IPS-NIHi7 (cell line): ENCODE results near the gene AKR1E2.

ENCODE experiments used
- DNase-seq: peaks from one replicate; pipeline ENCODE4 v3.0.0; 2012; ENCODE audit warnings: mixed read lengths; ENCODE audit errors: extremely low spot score

AKR1E2 gene

DNA sequence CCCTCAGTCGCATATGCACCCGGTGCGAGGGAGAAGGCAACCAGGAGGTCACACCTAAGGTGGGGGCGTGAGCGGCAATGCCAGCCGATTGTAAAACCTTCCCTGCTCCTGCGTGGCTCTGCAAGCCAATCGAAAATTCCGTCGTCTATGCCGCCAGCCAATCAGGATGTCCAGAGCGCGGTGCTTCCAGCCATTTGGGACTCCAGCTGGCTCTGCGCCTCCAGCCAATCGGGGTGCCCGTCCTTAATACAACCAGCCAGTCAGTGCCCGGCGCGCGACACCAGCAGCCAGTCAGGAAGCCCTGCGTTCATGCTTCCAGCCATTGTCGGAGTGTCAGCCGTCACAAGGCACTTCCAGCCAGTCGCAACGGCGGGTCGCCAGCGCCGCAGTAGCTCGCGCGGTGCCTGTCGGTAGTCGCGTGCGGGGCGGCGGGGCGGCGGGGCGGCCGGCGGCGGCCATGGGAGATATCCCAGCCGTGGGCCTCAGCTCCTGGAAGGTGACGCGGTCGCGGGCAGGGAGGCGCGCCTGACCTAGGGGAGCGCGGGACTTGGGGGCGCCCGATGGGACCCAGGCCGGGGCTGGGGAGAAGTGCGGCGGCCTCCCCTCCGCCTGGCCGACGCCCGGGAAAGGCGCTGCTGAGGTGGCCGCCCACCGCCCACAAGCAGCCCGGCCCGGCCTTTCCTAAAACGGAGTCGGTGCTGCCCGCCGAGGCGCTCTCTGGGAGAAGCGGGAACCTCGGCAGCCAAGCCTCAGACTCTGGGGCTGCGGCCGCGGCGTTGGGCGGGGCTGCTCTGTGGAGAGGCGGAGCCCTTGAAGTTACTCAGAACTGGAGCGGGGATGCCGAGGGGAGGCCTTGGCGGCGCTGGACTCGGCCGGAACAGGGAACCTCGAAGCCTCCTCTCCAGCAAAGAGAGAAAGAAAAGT is at the start of gene AKR1E2:
TSS of gene AKR1E2 (plus strand) at position 340 of the 924 bp plus-strand sequence. CDS start at position 458, 118 bp downstream.
- peak; percentile 88 for DNase-seq

DNA sequence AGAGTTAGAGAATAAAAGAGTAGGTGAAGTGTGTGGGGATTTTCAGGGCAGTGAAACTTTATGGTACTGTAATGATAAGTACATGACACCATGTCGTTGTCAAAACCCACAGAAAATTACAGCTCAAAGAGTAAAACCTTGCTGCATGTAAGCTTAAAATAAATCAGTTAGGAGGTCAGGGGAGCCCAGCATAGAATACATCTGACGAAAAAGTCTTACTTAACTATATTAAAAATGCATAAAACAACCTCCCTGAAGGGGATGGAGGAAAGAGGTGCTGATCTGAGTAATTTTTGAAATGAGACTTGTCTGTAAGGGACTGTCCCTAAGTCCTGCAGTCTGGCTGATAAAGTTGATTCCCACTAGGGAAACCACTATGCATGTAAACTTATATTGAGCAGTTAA is 49.8 kb upstream of the AKR1E2 start:
- no peak for DNase-seq

DNA sequence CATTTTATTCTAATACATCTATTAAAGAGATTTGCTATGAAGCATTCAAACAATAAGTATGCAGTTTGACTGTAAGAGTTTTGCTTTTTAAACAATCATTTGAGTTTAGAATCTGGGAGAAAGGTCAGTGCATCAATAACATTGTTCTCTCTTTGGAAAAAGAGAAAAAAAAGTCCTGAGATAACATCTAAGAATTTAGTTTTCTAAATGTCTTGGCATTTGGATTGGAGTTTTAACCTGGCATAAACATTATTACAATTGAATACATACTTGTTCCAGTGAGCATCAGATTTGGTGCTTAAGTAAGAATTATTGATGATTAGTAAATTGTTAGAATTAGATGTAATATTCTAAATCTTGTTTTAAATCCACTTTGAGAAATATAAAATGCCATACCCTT is 47.2 kb upstream of the AKR1E2 start:
- no peak for DNase-seq

DNA sequence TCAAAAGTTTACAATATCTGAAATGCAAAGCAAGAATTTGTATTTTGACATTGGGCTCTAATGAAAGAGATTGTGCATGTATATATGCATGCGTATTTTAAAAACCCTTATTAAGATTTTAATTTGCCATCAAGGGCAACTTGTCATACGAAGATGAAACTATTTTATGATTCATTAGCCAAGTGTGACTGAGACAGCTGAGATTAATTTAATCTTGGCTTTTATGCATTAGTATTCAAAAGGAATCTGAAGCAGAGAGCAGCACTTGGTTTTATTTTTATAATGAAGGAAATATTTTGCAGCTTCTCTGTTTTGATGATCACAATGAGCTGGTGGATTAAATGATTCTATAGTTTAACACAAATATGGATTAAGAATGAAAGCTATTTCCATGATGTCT is 45.9 kb upstream of the AKR1E2 start:
- DNase-seq: no peak

DNA sequence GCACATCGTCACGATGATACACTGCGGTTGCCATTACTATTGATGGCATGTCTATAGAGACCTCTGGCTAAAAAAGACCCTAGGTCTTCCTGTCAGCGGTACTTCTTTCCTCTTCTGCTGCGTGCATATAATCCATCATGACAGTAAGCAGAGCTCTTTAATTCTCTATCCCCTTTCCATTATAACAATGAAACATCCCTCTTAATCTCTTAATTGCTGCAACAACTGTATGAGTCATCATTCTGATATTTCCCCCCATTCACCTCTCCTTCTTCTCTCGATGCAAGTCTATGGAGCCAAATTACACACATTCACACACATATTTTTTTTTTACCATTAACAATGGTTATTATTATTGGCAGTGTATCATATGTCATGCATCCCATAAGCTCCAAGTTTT is 45.2 kb upstream of the AKR1E2 start:
- DNase-seq: no peak

DNA sequence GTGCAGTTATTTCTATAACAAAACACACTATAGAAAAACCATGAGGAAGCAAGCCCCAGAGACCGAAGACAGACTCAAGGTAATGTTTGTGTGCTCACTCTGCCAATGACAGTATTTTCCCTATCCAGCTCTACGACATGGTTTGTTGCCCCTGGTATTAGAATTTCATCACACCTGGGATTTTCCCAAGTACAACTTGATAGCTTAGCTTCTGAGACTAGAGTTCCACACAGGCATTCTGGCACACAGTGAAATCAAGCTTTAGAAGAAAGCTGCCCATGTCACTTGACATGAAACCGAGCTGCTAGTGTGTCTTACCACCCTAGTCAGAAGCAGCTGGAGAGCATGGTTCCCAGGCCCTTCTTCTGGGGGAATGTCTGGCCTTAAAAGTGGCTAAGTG is 44.1 kb upstream of the AKR1E2 start:
- DNase-seq: no peak

DNA sequence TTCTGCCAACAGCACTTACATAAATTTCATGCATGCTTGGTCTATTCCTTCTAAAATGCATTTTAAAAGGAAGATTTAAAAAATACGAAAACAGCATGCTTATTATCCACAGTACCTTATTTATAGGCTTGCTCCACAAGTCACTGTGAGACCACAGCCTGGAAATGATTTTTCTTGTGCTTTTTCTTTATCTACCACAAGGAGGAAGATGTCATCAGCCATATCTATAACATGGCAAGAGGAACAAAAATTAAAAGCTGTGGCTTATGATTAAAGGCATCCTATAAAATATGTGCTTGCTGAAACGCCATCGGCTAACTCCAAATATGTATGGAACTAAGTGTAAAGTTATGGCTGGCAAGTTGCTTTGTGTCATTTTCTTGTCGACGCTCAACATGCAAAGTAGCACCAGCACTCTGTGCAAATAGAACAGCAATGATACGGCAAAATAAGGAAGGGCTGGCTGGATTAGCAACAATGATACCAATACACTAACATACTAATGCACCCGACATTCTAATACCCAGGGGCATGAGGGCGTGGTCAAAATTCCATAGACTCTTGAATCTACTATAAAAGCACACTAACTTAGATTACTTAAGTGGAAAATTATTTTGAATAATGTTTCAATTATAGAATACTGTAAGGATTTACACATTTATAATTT is 41.2 kb upstream of the AKR1E2 start:
- DNase-seq: no peak

DNA sequence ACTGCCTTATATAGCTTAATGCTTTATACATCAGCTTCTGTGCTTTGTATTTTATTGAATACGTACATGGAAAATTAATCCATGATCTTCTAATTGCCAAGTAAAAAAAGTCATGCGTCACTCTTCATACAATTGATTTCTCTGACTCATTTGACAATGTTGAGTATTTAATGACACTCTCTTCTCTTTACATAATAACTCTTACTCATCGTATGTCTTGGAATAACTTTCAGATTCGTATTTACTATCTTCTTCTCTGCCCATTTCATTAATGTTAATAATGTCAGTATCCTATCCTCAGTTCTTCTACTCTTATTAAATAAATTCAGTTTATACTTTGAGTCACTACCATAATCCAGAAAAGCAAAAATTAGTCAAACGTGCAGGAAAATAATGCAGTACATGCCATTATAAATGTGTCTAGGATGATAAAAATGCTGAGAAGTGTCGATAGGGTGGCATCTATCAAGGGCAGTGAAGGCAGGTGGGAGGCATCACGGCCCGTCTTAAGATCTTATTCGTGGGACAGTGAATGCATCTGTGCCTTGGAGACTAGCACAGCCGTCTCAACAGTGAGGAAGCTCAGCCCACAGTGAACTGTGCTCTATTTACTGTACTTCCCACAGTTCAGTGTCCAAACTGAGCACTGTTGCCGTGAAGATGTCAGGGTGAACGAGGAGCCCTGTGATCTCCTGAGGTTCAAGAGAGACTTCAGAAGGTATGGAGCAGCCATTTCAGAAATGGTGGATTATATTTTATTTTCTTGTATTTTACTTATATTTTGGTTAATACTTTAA is 39.8 kb upstream of the AKR1E2 start:
- no peak for DNase-seq

DNA sequence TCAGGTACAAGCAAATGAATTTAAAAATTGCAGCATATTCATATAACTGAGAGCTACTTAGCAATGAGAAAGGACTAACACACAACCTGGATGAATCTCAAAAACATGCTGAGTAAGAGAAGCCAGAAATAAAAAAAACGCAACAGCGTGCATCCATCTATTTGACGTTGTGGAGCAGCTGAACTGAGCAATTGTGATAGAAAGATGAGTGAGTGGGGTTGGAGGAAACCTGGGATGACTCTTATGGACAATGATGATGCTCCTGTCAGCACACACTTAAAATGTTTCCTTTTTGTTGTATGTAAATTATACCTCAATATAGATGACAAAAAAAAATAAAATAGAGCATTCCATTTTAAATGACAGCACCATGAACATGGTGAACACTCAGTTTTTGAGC is 36.0 kb upstream of the AKR1E2 start:
- no peak for DNase-seq

DNA sequence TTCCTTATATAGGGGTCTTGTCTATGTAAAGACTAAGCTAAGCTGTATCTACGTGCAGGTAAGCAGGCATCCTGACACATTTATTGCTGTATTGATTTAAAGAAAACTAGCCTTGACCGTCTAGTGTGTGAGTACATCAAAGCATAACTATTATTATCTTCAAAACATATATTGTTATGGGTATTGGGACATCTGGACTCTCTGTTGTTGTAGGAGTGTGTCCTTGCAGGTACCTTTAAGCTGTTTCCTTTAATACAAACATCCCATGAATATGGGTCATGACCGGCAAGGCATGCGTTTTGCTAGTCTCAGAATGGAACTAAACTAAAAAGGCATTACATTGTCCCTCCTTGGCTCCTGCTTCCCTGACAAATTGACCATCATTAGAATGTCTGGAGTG is 35.1 kb upstream of the AKR1E2 start:
- DNase-seq: no peak

DNA sequence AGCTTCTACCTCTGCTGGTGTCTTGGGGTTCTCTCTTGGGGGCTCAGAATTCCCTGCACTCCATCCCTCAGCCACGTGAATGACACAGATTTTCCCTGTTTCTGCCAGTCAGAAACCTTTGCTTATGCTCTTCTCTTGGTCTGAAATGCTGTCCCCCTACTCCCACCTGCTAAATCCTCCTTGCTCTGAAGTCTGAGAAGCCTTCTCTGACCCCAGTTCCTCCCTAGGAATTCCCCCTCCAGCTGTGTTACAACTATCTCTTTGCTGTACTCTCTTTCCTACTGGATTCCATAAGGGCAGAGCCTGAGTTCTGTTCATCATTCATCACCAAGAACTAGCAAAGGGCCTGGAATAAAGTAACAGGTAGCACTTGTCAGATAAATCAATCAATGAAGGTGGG is 33.6 kb upstream of the AKR1E2 start:
- DNase-seq: no peak

DNA sequence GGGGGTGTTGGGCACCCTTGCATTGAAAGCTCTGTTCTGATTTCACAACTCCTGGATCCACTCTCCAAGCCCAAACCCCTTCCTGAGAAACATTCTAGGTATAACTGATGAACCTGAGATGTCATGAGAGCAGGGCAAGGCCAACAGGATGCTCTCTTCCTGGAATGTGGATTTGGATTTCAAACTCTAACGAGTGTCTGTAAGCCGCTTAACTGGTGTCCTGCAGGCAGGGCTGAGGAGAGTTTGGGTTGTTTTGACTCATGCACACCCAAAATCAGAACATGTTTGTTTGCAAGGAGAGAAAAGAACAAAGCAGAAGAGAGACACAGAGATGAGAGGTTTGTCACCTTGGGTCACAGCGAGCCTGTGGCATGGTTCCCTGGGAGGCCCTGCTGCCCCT is 24.6 kb upstream of the AKR1E2 start:
- no peak for DNase-seq

DNA sequence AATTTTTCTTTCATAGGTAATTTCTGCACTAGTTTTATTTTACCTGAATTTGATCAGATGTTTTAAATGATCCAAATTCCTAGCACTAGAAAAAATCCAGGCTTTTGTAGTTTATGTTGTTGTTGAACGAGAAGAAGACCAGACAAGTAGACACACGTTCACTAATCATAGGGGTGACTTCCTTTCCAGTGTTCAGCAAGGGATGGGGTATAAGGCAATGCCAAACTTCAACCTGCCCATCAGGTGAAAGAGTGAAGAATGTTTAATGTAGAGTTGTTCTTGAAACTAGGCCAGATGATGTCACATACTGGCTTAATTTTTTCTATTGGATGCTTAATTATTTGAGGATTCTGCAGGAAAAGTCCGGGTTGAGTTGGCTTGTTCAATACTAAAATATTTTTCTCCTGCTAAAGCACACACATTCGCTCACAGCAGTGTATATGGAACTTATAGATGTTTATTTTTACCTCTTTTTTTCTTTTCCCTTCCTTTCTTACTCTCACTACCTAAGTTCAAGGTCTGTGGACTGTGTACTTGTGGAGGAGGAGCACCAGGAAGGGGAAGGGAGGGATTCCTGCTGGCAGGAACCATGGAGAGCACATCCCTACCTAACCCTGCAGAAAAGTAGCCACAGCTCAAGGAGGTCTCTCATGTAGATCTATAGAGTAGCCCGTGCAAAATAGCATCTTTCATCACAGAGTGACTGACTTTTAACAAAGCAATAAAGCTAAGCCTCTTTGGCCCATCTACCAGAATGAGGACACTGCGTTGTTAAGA is 23.1 kb upstream of the AKR1E2 start:
- no peak for DNase-seq

DNA sequence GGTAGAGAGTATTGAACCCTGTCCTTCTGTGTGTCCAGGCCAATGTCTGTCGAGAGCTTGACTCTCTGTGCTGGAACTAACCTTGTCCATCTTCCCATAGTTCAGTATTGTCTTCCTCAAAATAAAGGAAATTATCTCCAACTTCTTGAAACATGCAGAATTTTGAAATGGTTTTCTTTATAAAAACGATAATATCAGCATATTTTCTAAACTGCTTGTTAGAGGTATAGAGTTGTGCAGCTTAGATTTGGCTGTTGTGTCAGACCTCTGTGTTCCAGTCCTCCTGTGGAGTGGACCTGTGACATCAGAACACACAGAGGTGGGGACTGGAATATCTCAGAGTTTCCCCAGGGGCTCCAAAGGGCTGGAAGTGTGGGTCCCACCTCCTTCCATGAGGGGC is 22.2 kb upstream of the AKR1E2 start:
- no peak for DNase-seq

DNA sequence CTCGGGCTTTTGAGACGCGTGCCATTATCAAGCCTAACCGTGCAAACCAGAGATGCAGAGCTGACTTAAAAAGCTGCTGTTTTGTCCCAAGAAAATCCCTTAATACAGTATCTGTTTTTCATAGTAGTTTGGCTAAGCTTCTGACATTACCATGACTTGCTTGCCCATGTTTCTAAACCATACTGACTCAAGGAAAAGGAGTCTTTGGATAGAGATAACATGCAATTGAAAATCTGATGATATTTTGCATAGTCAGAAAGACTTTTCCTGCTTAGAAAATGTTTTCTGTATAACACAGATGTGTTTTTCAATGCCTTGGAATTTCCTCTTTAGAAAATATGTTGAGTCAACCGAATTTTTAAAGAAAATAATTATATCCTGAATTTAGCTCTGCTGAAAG is 21.5 kb upstream of the AKR1E2 start:
- DNase-seq: no peak

DNA sequence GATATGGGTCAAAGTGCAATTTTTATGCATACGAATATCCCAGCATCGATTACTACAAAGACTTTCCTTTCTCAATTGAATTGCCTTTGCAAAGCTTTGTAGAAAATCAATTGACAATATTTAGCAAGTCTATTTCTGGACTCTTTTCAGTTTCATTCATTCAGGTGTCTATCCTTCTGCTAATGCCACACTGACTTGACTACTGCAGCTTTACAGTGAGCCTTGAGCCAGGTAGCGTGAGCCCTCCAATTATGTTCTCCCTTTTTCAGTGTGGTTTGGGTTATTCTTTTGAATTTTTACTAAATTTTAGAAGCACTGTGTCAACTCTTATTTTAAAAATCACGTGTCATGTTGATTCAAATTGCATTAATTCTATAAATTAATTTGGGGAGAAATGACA is 19.5 kb upstream of the AKR1E2 start:
- DNase-seq: no peak

DNA sequence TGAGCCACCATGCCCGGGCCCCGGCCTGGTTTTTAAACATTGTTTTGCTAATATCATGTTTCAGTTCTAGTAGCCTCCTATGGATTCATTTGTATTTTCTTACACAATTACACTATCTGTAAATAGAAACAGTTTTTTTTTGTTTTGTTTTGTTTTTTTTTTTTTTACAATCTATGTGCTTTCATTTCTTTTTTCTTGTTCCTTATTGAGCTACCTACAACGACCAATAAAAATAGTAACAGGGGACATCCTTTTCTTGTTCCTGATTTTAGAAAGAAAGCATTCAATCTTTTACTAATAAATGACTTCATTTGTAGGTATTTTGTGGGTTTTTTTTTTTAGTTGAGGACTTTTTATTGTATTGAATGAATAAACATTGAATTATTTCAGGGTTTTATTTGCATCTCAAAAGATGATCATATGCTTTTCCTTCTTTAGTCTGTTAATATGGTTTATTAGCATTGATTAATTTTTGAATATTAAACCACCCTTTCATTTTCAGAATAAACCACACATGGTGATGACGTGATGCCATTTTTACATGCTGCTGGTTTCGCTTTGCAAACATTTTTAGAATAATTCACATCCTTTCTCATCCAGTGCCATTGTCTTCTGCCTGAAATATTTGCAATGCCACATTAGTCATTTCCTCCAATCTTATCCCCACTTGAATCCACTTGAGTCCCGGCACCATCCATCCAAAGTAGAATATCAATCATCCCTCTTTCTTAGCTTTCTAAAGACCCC is 18.1 kb upstream of the AKR1E2 start:
- DNase-seq: no peak

DNA sequence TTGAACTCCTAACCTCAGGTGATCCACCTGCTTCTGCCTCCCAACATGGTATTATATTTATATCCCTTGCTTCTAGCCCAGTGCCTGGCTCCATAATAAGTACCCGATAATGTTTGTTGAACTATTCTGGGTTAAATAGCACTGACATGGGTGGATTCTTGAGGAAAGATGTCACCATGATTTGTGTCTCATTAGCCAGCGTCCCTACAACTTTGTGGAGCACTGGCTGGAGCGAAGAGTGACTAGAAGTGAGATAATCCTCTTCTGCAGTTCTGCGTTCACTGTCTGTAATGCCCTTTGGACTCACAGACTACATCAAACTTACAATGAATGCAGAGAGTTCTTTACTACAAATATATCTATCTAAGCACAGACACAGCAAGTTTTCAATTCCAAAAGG is 16.9 kb upstream of the AKR1E2 start:
- DNase-seq: no peak

DNA sequence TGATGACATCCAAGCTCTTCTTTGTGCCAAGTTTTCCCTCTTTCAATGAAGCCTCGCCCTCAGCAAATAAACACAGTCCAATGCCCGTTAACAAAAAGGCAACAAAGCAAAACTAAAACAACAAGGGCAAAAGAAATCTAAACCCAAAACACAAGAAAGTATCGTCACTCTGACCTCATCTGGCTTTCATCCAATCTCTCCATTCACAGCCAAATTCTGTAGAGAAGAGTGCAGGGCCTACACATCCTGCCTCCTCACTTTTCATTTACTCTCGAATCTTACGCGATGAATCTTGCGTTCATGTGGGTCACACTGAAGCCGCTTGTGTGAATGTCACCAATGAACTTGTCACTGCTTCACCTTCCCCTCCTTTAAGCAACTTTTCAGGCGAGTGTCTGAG is 15.9 kb upstream of the AKR1E2 start:
- no peak for DNase-seq

DNA sequence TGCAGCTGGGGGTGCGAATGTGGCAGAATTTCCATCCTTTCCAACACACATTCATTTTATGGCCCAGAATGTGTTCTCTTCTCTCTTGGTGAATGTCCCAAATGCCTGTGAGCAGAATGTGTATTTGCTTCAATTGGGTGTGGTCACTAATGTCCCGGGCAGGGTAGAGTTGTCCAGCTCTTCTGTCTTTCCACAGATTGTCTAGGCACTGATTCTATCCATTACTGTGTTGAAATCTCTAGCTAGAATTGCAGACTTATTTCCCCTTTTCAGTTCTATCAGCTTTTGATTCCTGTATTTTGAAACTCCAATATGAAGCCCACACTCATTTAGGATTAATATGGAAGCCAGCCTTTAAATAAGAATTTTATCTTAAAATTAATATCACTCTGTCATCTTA is 14.0 kb upstream of the AKR1E2 start:
- DNase-seq: no peak

DNA sequence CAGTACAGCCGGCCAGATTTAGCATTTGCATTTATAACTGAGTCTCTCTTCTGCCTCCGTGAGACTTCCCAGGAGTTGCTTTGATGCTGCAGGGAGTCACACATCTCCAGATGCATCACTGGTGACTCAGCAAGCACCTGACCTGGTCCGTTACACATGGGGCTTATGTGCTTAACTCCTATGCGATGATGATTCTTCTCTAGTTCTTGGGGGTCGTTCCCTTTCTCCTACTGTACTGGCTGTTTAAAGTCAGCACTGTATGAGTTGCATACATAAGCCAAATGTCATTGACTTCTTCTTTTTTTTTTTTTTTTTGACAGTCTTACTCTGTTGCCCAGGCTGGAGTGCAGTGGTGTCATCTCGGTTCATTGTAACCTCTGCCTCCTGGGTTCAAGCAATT is 13.0 kb upstream of the AKR1E2 start:
- DNase-seq: no peak
